Fibroblast of lung (primary cell): ENCODE measurements around the gene DCHS2. TPM values are rescaled to one million over a fixed set of nuclear protein-coding genes. Genes with fewer than 3 reads are reported as not detected.

ENCODE experiments used
- DNase-seq, 2 donors: peaks; one replicate each; pipeline versions ENCODE4 v3.0.0 to v3.0.0-alpha.2; 2010; ENCODE audit warnings: low read depth in 2 of 2
- H2AFZ ChIP-seq: 2 replicates; pipeline ENCODE4 v1.5.1; 2012; ENCODE audit warnings: low read length, control low read depth, inconsistent platforms
- H3K27ac ChIP-seq: 2 replicates; pipeline ENCODE4 v1.5.1; 2011; ENCODE audit warnings: low read length, control low read depth; ENCODE audit not compliant: insufficient read depth
- H3K27me3 ChIP-seq: 2 replicates; pipeline ENCODE4 v1.5.1; 2011; ENCODE audit warnings: mild to moderate bottlenecking, low read length; ENCODE audit not compliant: control insufficient read depth, insufficient read depth
- H3K36me3 ChIP-seq: 2 replicates; pipeline ENCODE4 v1.5.1; 2011; ENCODE audit warnings: low read length; ENCODE audit not compliant: control insufficient read depth, insufficient read depth
- H3K4me1 ChIP-seq: 2 replicates; pipeline ENCODE4 v1.5.1; 2011; ENCODE audit warnings: low read length; ENCODE audit not compliant: control insufficient read depth, insufficient read depth; ENCODE audit errors: extremely low read depth
- H3K4me2 ChIP-seq: 2 replicates; pipeline ENCODE4 v1.5.1; 2011; ENCODE audit warnings: low read length, control low read depth; ENCODE audit not compliant: insufficient read depth; ENCODE audit errors: extremely low read depth
- H3K4me3 ChIP-seq, 4 experiments: fragments of 200-600 bp in 1 of 4; sonication (generic) in 1 of 4; replicated peaks in 1 of 4; 2 replicates each; pipeline ENCODE4 v1.5.1; 2011 to 2016; ENCODE audit warnings: low read length in 4 of 4, low read depth in 3 of 4, mild to moderate bottlenecking in 3 of 4, control low read depth in 2 of 4, inconsistent platforms in 1 of 4, mixed read lengths in 1 of 4; ENCODE audit not compliant: insufficient read depth in 1 of 4; ENCODE audit errors: control extremely low read depth in 1 of 4
- H3K79me2 ChIP-seq: 2 replicates; pipeline ENCODE4 v1.5.1; 2012; ENCODE audit warnings: mild to moderate bottlenecking, low read length, inconsistent platforms; ENCODE audit not compliant: control insufficient read depth, insufficient read depth
- H3K9ac ChIP-seq: 2 replicates; pipeline ENCODE4 v1.5.1; 2011; ENCODE audit warnings: mild to moderate bottlenecking, low read length, control low read depth; ENCODE audit not compliant: insufficient read depth
- H3K9me3 ChIP-seq: 2 replicates; pipeline ENCODE4 v1.5.1; 2012; ENCODE audit warnings: low read depth, low read length; ENCODE audit not compliant: control insufficient read depth, insufficient read depth
- H4K20me1 ChIP-seq: 2 replicates; pipeline ENCODE4 v1.5.1; 2011; ENCODE audit warnings: low read length; ENCODE audit not compliant: control insufficient read depth, insufficient read depth; ENCODE audit errors: extremely low read depth
- CTCF ChIP-seq, 2 donors: IDR thresholded peaks in 1 of 2; conservative IDR thresholded peaks in 1 of 2; 1 replicate in 1 of 2; 2 replicates in 1 of 2; pipeline ENCODE4 v1.5.1; 2011 to 2012; ENCODE audit warnings: low read length in 2 of 2, control low read depth in 1 of 2, inconsistent platforms in 1 of 2, low read depth in 1 of 2, mild to moderate bottlenecking in 1 of 2
- EZH2 ChIP-seq: IDR thresholded peaks from 2 replicates; pipeline ENCODE4 v1.5.1; 2012; ENCODE audit warnings: low read length, control low read depth, mild to moderate bottlenecking; ENCODE audit errors: missing control alignments
- polyA plus RNA-seq, 2 donors: library from polyadenylated mRNA; depleted of rRNA in 1 of 2; stranded (reverse) in 1 of 2; unstranded in 1 of 2; fragments of >200 nt; gene quantifications; 2 replicates each; pipeline ENCODE4 v1.2.1, GENCODE V29; 2011 to 2012; ENCODE audit warnings: missing spikeins in 1 of 2
- total RNA-seq: library from RNA; depleted of rRNA; stranded (reverse); fragments of >200 nt; gene quantifications from 2 replicates; pipeline ENCODE4 v1.2.1, GENCODE V29; 2014

DCHS2 gene
- total and polyA plus RNA-seq, 2 donors (not counting 1 experiment from before 2014, with no cell fraction given): not detected

- no peak overlapping the region for H3K4me3 ChIP-seq
- H3K4me2 ChIP-seq: no peak overlapping the region
- TF ChIP-seq CTCF (conservative IDR thresholded peaks at IDR 0.05 in 1 of 2, IDR thresholded peaks at IDR 0.05 in 1 of 2; ENCODE audit: low read depth in 1 of 2, low read length in 2 of 2): no peak
- TF ChIP-seq EZH2: no peak
- no peaks in the 10 kb centered on the region for H3K9me3 ChIP-seq
- H3K79me2 ChIP-seq: no peaks in the 10 kb centered on the region
- H3K27ac ChIP-seq: no peak overlapping the region
- H3K4me1 ChIP-seq: no peaks in the 10 kb centered on the region
- no peak for DNase-seq
- no peaks in the 10 kb centered on the region for H3K27me3 ChIP-seq
- H2AFZ ChIP-seq: no peak overlapping the region
- H3K36me3 ChIP-seq: no peaks in the 10 kb centered on the region
- H3K9ac ChIP-seq: no peak overlapping the region
- no peaks in the 10 kb centered on the region for H4K20me1 ChIP-seq
These were observed 304.7 kb downstream of the DCHS2 start for GRCh38 chr4:154186888-154187287.

- TF ChIP-seq EZH2 (no peak), CTCF (conservative IDR thresholded peaks at IDR 0.05 in 1 of 2, IDR thresholded peaks at IDR 0.05 in 1 of 2; ENCODE audit: low read depth in 1 of 2, low read length in 2 of 2) (no peak)
- H3K9me3 ChIP-seq: no peaks in the 10 kb centered on the region
- H3K79me2 ChIP-seq: no peaks in the 10 kb centered on the region
- no peak overlapping the region for H3K27ac ChIP-seq
- H3K4me1 ChIP-seq: no peaks in the 10 kb centered on the region
- H3K4me2 ChIP-seq: no peak overlapping the region
- H3K4me3 ChIP-seq: no peak overlapping the region
- DNase-seq: no peak
- no peaks in the 10 kb centered on the region for H3K27me3 ChIP-seq
- no peaks in the 10 kb centered on the region for H3K36me3 ChIP-seq
- no peak overlapping the region for H3K9ac ChIP-seq
- H4K20me1 ChIP-seq: no peaks in the 10 kb centered on the region
- no peak overlapping the region for H2AFZ ChIP-seq
These were observed 305.6 kb downstream of the DCHS2 start for GRCh38 chr4:154186035-154186434.

GRCh38 chr4:154184238-154184637 is 307.4 kb downstream of the DCHS2 start:
- no peak overlapping the region for H3K27ac ChIP-seq
- H3K9ac ChIP-seq: no peak overlapping the region
- H3K4me1 ChIP-seq: no peaks in the 10 kb centered on the region
- H4K20me1 ChIP-seq: no peaks in the 10 kb centered on the region
- DNase-seq: no peak
- no peaks in the 10 kb centered on the region for H3K36me3 ChIP-seq
- H3K4me2 ChIP-seq: no peak overlapping the region
- H3K4me3 ChIP-seq: no peak overlapping the region
- H3K79me2 ChIP-seq: no peaks in the 10 kb centered on the region
- no peaks in the 10 kb centered on the region for H3K27me3 ChIP-seq
- TF ChIP-seq EZH2 (no peak), CTCF (conservative IDR thresholded peaks at IDR 0.05 in 1 of 2, IDR thresholded peaks at IDR 0.05 in 1 of 2; ENCODE audit: low read depth in 1 of 2, low read length in 2 of 2) (no peak)
- H2AFZ ChIP-seq: no peak overlapping the region
- H3K9me3 ChIP-seq: no peaks in the 10 kb centered on the region
